PFSK-1 (cell line): ENCODE results near the gene TMBIM4.

ENCODE experiments used
- FOXP2 ChIP-seq: optimal IDR thresholded peaks from 2 replicates; pipeline ENCODE3; 2011; ENCODE audit warnings: borderline replicate concordance, control low read depth, inconsistent platforms; ENCODE audit not compliant: insufficient read depth; ENCODE audit errors: extremely low read length, extremely low read depth
- POLR2AphosphoS5 ChIP-seq: IDR thresholded peaks from 2 replicates; pipeline ENCODE4 v1.6.1; 2012; ENCODE audit warnings: low read depth, mild to moderate bottlenecking, control low read depth, low read length, moderate library complexity
- SIN3A ChIP-seq: IDR thresholded peaks from 2 replicates; pipeline ENCODE4 v1.6.1; 2012; ENCODE audit warnings: mild to moderate bottlenecking, low read length, moderate library complexity, borderline replicate concordance; ENCODE audit not compliant: insufficient read depth
- TAF1 ChIP-seq: IDR thresholded peaks from 2 replicates; pipeline ENCODE4 v1.6.1; 2012; ENCODE audit warnings: low read length, control low read depth, borderline replicate concordance; ENCODE audit not compliant: insufficient read depth
- TF ChIP-seq, protein P1 (sequence below), 2 experiments: IDR thresholded peaks; 2 replicates each; pipeline versions ENCODE4 v1.6.1 to v1.8.0; 2011 to 2012; ENCODE audit warnings: low read depth in 2 of 2, low read length in 2 of 2, control low read depth in 1 of 2, inconsistent platforms in 1 of 2, mild to moderate bottlenecking in 1 of 2, moderate library complexity in 1 of 2; ENCODE audit not compliant: insufficient read depth in 1 of 2

TMBIM4 gene

DNA sequence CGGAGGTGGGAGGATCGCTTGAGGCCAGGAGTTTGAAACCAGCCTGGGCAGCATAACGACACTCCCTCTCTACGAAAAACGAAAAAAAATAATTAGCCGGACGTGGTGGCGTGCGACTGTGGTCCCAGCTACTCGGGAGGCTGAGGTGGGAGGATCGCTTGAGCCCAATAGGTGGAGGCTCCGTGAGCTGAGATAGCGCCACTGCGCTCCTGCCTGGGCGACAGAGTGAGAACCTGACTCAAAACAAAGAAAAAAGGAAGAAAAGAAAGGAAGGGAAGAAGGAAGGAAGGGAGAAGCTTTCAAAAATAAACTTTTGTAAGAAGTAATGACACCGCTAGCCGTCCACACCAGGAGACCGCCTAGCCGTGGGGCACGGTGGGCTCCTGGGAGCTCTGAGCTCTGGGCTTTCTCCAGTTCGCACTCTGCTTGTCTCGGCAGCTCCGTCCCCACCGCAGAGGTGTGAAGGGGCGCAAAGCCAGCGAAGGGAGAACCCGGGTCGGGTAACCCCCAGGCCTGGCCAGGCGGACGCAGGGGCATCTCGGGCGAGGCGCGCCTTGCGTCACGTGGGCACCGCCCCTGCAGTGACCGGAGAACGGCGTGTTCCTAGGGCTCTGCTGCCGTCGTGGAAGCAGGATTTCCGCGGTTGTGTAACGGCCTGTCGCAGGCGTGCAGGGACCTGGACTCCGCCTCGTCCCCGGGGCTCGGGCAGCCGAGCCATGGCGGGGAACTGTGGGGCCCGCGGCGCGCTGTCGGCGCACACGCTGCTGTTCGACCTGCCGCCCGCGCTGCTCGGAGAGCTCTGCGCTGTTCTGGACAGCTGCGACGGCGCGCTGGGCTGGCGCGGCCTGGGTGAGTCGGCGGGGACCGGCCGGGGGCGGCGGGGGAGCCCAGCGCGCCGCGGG is 19.0 kb upstream of the TMBIM4 start, which contains the start of gene IRAK3:
IRAK3 (plus strand) TSS at position 631 of the 902 bp plus-strand sequence; CDS start at position 717, 86 bp downstream.
- no peak for TF ChIP-seq SIN3A
- TF ChIP-seq TAF1: no peak
- TF ChIP-seq, protein P1, sequence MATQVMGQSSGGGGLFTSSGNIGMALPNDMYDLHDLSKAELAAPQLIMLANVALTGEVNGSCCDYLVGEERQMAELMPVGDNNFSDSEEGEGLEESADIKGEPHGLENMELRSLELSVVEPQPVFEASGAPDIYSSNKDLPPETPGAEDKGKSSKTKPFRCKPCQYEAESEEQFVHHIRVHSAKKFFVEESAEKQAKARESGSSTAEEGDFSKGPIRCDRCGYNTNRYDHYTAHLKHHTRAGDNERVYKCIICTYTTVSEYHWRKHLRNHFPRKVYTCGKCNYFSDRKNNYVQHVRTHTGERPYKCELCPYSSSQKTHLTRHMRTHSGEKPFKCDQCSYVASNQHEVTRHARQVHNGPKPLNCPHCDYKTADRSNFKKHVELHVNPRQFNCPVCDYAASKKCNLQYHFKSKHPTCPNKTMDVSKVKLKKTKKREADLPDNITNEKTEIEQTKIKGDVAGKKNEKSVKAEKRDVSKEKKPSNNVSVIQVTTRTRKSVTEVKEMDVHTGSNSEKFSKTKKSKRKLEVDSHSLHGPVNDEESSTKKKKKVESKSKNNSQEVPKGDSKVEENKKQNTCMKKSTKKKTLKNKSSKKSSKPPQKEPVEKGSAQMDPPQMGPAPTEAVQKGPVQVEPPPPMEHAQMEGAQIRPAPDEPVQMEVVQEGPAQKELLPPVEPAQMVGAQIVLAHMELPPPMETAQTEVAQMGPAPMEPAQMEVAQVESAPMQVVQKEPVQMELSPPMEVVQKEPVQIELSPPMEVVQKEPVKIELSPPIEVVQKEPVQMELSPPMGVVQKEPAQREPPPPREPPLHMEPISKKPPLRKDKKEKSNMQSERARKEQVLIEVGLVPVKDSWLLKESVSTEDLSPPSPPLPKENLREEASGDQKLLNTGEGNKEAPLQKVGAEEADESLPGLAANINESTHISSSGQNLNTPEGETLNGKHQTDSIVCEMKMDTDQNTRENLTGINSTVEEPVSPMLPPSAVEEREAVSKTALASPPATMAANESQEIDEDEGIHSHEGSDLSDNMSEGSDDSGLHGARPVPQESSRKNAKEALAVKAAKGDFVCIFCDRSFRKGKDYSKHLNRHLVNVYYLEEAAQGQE (IDR thresholded peaks at IDR 0.05; ENCODE audit: insufficient read depth in 1 of 2, low read depth in 2 of 2, low read length in 2 of 2): no peak
- TF ChIP-seq FOXP2: no peak
- no peak for TF ChIP-seq POLR2AphosphoS5

DNA sequence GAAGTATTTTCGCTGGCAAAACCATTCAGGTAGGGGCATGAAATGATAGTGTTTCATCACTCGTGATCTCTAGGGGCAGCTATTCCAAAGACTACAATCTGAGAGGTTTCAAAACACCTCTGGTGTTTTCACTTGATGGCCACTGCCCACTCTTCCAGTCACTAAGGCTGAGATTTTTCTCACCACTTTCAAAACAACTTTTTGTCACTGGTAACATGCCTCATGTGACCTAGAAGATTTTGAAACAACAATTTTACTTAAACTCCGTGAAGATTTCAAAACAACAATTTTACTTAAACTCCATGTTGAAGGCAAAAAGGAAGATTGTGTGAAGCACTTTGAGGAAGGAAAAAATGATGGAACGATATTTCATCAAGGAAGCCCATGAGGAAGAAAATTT is 18.0 kb upstream of the TMBIM4 start:
- no peak for TF ChIP-seq FOXP2
- TF ChIP-seq, protein P1 (IDR thresholded peaks at IDR 0.05; ENCODE audit: insufficient read depth in 1 of 2, low read depth in 2 of 2, low read length in 2 of 2): no peak
- no peak for TF ChIP-seq SIN3A
- no peak for TF ChIP-seq POLR2AphosphoS5
- no peak for TF ChIP-seq TAF1

DNA sequence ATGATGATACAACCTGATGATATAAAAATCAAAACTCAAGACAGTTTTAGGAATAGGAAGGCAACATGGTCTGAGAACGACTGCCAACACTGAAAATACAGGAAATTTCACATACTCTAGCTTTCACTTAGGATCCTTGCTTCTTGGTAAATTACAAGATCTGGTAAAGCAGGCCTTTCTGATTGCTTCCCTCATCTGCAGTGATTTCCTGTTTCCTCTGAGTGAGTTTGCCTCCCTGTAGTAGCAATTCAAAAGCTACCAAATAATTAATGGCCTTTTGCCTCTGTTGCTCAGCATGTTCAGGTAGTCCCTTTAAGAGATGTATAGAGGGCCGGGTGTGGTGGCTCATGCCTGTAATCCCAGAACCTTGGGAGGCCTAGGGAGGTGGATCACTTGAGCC is 17.2 kb upstream of the TMBIM4 start:
- TF ChIP-seq POLR2AphosphoS5 (no peak), SIN3A (no peak), TAF1 (no peak)
- TF ChIP-seq, protein P1 (IDR thresholded peaks at IDR 0.05; ENCODE audit: insufficient read depth in 1 of 2, low read depth in 2 of 2, low read length in 2 of 2): no peak

DNA sequence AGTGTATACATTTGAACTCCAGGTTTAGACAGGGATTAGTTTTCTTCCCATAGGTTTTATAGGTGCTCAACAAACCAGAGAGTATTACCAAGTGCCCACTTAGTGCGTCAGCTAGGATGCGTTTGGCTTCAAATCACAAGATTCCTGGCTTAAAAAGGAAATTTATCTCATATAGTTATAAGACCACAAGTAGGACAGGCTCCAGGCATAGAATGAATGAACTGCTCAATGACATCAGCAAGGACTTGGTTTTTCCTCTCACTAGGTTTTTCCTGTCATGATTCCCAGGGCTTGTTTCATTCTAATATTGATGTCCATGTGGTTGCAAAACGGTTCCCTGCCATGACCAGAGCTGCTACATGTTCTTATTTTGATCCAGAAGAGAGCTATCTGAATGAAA is 13.2 kb upstream of the TMBIM4 start:
- TF ChIP-seq POLR2AphosphoS5 (no peak), SIN3A (no peak), TAF1 (no peak), FOXP2 (no peak)
- TF ChIP-seq, protein P1 (IDR thresholded peaks at IDR 0.05; ENCODE audit: insufficient read depth in 1 of 2, low read depth in 2 of 2, low read length in 2 of 2): no peak
